ENCODE results near the gene AMN.

- no peak for TF ChIP-seq POLR2A (IDR thresholded peaks at IDR 0.05; ENCODE audit: low read length)
- no peak for TF ChIP-seq GATA1 (IDR thresholded peaks at IDR 0.05; ENCODE audit: low read depth, low read length)
Measured at GRCh38 chr14:102923925-102924486, 1.5 kb downstream of the AMN start.

All from erythroblast (primary cell).